Hematopoietic multipotent progenitor cell treated with erythropoietin and hydrocortisone succinate and interleukin-3 and kit ligand, for 4 days (in vitro differentiated cells): ENCODE results near the gene MSL1.
"Not testable (repeated sequence)": the region's sequence is repeated elsewhere in the genome, so short reads cannot be mapped to it uniquely, and the experiment has no call there.

ENCODE experiments used
- DNase-seq: peaks from one replicate; pipeline ENCODE4 v3.0.0-alpha.2; 2015

Gene MSL1

DNA sequence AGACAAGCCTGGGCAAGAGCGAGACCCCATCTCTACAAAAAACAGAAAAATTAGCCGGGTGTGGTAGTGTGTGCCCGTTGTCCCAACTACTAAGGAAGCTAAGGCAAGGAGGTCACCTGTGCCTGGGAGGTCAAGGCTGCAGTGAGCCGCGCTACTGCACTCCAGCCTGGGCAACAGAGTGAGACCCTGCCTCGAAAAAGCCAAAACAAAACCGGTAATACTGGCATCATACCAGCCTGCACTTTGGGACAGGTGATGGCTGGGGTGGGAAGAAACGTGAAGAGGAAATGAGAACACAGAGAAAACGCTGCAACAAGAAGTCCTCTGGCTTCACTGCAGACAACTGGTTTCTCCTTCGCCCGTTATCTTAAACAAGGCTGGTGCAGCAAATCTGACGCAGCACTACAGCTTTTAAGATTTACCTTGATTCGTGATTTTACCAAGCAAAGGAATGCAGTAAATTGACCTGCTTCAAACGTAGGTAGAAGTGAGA lies 17.8 kb downstream of the MSL1 start:
- no peak for DNase-seq

DNA sequence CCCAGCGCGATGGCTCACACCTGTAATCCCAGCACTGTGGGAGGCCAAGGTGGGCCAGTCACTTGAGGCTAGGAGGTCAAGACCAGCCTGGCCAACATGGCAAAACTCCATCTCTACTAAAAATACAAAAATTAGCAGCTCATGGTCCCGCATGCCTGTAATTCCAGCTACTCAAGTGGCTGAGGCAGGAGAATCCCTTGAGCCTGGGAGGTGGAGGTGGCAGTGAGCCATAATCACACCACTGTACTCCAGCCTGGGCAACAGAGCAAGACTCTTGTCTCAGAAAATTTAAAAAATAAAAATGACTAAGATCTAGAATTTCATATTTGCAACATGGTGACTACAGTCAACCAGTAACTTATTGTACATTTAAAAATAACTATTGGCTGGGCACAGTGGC lies 21.4 kb downstream of the MSL1 start:
- DNase-seq: not testable (repeated sequence)

DNA sequence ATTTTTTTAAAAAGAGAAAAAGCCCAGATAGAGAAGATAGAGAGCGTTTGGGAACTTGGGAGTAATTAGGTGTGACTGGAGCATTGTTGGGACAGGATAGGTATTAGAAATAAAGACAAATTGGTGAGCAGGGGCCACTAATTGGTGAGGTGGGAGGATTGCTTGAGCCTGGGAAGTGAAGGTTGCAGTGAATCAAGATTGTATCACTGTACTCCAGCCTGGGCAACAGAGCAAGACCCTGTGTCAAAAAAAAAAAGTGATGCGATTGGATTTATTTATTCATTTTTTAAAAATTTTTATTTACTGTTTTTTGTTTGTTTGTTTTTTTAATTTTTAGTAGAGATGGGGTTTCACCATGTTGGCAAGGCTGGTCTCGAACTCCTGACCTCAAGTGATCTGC lies 23.7 kb downstream of the MSL1 start:
- DNase-seq: no peak

DNA sequence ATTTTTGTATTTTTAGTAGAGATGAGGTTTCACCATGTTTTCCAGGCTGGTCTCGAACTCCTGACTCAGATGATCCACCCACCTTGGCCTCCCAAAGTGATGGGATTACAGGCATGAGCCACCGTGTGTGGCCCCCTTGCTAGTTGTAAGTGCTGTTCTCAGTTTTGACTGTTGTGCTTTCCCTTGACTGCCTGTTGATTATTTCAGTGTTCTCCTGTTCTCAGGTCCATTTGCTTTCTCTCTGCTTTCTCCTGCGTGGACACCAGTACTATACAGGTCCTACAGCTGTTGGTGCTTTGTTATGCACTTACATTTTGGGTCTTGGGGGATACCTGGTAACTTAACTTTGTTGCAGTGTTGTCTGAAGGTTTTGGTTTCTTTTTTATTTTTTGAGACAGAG lies 26.8 kb downstream of the MSL1 start:
- DNase-seq: no peak

DNA sequence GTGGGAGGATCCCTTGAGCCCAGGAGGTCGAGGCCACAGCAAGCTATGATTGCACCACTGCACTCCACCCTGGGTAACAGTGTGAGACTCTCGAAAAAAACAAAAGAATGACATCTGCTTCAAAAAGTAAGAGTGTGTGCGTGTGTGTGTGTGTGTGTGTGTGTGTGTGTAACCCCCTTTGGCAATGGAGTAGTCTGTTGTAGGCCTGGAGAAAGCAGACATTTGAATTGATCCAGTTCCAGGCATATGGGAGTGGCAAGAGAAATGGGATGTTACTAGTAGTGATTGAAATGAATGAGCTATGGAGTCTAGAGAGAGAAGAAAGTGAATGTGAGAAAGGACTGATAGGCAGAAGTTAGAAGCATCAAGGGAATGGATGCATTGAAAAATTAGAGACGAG lies 28.5 kb downstream of the MSL1 start:
- DNase-seq: no peak

DNA sequence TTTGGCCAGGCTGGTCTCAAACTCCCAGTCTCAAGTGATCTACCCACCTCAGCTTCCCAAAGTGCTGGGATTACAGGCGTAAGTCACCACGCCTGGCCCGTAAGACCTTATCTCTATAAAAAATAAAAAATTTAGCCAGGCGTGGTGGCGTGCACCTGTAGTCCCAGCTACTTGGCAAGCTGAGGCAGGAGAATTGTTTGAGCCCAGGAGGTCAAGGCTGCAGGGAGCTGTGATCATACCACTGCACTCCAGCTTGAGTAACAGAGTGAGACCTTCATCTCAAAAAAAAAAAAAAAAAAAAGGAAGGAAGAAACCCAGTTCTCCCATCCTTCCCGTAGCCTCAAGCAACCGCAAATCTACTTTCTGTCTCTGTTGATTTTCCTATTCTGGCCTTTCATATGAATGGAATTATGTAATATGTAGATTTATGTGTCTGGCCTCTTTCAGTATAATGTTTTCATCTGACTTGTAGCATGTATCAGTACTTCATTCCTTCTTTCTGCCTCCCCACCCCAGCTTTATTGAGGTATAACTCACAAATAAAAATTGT lies 29.7 kb downstream of the MSL1 start:
- peak; percentile 26 for DNase-seq

DNA sequence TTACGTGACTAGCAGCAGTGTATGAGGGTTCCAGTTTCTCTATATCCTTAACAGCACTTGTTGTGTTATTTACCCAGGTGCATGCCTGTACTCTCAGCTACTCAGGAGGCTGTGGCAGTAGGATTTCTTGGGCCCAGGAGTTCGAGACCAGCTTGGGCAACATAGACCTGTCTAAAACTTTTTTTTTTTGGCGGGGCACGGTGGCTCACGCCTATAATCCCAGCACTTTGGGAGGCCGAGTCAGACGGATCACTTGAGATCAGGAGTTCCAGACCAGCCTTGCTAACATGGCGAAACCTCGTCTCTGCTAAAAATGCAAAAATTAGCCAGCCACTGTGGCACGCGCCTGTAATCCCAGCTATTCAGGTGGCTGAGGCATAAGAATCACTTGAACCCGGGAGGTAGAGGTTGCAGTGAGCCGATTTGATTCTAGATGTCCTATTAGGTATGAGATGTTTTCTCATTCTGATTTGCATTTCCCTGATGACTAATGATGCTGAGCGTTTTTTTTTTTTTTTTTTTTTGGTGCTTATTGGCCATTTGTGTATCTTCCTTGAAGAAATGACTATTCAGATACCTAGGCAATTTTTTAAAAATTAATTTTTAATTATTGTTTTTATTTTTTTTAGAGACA lies 31.9 kb downstream of the MSL1 start:
- no peak for DNase-seq

DNA sequence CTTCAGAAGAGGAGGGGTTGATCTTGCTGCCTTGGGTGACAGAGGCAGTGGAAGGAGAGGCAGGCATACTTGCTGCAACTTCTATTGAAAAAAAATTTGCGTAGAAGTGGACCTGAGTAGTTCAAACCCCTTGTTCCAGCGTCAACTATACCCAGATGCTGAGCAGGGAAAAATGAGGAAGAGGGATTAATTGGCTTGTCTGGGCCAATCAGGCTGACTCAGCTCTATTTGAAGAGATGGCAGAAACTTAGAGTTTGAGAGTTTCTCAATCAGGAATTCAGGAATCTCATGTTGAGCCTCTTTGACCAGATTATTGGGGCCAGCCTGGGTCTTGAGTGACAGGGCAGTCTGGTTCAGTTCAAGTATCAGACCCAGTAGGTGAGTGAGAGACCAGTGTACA lies 36.2 kb downstream of the MSL1 start:
- no peak for DNase-seq

DNA sequence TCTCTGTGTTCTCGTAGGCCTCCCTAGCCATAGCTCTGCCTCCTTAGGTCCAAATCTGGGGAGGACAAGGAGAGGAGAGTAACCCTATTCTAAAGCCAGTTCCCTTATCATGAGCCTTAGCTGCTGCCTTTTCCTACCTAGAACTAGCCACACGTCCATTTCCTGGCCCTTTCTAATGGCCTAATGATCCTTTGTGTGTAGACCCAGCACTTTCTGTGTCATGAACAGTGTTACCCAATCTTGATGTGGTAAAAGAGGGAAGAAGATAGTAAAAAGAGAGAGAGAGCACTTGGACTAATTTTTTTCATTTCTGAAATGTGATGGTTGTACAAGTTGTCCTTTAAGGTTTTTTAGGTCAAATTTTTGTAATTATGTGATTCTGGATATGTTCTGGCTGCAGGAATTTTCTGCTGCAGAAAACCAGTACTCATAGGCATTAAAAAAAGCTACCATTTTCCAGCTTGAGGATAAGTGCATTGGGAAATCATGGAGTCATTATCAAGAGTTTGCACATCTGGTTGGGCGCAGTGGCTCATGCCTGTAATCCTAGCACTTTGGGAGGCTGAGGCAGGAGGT lies 36.8 kb downstream of the MSL1 start:
- peak; percentile 65 for DNase-seq

DNA sequence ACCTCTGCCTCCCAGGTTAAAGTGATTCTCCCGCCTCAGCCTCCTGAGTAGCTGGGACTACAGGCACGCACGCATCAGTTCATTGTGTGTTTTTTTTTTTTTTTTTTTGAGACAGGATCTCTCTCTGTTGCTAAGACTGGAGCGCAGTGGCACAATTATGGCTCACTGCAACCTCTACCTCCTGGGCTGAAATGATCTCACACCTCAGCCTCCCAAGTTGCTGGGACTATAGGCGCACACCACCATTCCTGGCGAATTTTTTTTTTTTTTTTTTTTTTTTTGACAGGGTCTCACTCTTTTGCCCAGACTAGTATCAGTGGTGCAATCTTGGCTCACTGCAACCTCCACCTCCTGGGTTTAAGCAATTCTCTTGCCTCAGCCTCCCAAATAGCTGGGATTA lies 37.7 kb downstream of the MSL1 start:
- DNase-seq: no peak

DNA sequence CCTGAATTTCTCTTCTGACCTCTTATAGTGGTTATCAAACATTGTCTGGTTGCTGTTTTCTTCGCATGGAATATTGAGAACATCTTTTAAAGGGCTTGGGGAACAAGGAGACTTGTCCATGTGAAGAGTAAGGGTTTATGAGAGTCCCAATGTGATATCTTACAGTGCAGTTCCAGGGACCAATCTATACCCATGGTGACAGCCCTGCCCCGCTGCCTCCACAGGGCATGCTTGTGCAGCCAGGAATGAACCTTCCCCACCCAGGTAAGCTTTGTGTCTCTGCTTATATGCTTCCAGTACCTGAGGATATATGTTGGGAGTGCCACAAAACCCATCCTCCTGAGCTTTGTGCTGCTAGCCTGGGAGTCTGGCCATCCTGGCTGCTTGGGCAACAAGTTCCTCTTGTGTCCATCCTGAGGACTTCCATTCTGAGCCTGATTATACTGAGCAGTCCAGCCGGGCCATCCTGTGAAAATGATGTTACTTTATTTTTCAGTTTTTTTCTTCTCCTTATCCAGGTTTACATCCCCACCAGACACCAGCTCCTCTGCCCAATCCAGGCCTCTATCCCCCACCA lies 46.0 kb downstream of the MSL1 start:
- DNase-seq: no peak

DNA sequence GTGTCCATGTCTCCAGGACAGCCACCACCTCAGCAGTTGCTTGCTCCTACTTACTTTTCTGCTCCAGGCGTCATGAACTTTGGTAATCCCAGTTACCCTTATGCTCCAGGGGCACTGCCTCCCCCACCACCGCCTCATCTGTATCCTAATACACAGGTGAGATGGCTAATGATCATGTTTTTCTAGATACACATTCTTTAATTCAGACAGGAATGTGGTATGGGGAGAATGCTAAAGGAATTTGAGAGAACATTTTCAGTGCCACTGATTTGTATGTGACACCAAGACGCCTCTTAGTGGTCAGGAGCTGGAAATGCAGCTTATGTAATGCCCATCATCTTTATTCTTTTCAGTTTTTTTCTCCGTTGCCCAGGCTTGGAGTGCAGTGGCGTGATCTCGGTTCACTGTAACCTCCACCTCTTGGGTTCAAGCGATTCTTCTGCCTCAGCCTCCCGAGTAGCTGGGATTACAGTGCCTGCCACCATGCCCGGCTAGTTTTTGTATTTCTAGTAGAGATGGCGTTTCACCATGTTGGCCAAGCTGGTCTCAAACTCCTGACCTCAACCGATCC lies 46.6 kb downstream of the MSL1 start:
- peak; percentile 82 for DNase-seq

DNA sequence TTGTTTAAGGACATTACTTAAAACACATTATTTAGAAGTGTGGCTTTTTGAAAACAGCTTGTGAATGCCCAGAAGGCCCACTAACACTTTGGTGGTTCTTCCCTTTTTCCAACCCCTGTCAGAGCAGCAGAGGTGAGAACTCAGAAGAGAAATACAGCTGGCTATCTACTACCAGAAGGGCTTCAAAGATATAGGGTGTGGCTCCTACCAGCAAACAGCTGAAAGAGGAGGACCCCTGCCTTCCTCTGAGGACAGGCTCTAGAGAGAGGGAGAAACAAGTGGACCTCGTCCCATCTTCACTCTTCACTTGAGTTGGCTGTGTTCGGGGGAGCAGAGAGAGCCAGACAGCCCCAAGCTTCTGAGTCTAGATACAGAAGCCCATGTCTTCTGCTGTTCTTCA lies 48.6 kb downstream of the MSL1 start:
- peak; percentile 50 for DNase-seq

DNA sequence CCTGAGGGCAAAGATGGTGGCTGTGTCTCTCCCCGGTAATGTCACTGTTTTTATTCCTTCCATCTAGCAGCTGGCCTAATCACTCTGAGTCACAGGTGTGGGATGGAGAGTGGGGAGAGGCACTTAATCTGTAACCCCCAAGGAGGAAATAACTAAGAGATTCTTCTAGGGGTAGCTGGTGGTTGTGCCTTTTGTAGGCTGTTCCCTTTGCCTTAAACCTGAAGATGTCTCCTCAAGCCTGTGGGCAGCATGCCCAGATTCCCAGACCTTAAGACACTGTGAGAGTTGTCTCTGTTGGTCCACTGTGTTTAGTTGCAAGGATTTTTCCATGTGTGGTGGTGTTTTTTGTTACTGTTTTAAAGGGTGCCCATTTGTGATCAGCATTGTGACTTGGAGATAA lies 50.0 kb downstream of the MSL1 start:
- DNase-seq: no peak

DNA sequence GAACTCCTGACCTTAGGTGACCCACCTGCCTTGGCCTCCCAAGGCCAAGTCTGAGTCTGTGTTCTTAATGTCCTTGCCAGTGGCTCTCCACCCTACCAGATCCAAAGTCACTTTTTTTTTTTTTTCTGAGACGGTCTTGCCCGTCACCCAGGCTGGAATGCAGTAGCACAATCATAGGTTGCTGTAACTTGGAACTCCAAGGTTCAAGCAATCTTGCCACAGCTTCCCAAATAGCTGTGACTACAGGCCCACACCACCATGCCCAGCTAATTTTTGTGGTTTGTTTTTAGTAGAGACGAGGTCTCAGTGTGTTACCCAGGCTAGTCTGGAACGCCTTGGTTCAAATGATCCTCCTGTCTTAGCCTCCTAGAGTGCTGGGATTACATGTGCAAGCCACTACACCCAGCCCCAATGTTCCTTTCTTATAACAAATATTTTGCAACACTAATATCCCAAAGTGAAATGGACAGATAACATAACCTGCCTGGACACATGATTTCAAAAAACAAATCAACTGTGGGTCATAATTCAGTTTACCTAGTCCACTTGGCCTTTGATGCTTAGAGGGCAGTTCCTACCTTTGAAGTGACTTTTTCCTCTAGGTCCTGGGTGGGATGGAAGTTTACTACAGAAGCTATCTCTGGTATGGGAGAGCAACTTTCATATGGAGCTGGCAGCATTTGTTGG lies 51.5 kb downstream of the MSL1 start:
- DNase-seq: no peak

DNA sequence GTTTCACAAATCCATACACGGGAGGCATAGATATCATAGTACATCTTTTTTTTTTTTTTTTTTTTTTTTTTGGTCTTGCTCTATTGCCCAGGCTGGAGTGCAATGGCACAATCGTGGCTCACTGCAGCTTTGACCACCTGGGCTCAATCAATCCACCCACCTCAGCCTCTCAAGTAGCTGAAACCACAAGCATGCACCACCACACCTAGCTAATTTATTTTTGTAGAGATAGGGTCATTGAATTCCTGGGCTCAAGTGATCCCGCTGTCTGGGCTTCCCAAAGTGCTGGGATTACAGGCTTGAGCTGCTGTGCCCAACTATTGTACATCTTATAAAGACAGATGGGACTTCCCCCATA lies 52.0 kb downstream of the MSL1 start:
- DNase-seq: no peak

DNA sequence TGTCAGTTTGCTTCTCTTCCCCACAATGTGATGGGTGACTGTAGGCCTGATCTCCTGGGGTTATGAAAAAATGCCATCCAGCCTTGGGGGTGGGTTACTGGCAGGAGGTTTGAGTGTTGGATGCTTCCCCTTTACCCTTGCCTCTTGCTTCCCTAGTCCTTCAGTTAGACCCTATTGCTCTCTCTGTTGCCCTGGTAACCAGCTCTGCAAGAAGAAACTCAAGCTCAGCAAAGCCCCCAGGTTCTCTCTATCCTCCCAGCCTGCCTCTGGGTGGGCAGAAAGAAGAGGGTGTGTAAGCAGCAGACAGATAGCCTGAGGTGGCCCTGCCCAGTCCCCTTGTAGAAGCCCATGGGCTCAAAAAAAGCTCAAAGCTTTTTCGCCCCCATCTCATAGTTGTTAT lies 52.7 kb downstream of the MSL1 start:
- DNase-seq: no peak

DNA sequence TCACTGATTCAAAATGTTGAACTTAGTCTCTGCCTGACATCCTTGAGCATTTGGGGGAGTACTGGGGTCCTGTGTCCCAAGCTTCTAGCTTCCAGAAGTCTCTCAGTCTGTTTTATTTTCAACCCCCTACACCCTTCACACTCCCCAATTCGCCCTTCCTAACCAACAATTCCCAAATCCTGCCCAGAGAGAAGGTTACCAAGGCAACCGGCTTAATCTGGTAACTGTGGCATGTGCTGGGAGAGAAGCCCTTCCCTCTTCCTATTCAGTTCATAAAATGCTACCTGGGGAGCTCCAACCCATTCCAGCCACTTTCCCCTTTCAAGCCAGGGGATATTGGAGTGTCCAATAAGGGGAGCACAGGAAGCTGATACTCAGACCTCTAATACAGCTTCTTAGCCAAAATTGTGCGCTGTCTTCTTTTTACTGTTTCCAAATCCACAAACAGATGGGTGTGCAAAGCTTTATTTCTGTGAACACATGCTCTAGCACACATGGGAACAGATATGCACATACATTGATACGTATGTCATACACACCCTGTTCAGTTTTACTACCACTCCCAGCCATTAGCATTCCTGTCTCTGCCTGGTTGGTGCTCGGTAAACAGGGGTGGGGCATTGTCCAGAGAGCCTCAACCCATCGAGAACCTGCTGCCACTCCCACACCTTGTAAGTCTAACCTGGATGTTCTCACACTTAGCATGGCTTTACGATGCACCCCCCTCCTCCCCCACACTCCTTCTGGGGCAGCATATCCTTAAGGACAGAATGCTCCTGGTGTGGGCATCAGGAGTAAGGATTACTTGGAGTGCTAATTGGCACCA lies 54.4 kb downstream of the MSL1 start:
- DNase-seq: no peak

DNA sequence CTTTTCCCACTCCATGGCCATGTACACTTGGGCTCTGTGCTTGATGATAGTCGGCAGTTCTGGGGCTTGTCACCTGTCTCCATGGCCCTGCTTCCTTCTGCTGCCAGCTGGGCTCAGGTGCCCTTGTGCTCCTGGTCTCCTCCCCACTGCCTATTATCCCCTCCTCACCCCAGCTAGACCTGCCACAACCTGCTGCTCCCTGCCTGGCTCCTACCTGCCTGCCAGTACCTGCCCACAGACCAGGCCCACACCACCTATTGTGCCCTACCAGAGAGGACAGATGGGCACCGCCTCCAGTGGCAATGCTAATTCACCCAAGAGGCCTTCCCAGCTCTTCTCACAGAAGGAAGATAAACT lies 55.0 kb downstream of the MSL1 start:
- DNase-seq: no peak

DNA sequence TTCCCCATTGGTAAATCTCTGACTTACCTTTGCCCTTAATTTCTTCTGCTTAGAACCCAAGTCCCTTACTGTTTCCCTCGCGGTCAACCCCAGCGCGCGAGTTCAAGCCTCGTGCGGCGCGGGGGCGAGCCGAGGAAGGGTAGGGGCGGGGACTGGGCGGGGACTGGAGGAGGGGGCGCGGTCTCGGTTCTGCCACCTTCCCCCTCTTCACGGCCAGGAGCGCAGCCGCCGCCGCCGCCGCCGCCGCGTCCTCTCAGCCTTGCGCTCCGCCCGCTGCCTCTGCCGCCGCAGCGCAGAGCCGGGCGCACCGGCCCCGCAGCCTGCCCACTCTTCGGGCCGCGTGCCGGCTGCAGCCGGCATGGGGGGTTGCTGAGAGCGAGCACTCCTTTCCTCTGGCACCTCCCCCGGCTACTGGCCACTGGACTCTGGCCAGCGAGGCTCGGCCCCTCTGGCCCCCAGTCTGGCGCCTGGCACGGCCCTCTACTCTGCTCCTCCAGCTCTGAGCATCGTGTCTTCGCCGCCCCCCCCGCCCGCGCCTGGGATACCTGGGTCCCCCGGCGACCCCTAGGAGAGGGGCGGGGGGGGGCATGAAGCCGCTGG lies 55.6 kb downstream of the MSL1 start, which contains the start of gene RAPGEFL1:
TSS of gene RAPGEFL1 (plus strand) at position 196 of the 600 bp plus-strand sequence. CDS start at position 588, 392 bp downstream.
- DNase-seq: peak; percentile 93

DNA sequence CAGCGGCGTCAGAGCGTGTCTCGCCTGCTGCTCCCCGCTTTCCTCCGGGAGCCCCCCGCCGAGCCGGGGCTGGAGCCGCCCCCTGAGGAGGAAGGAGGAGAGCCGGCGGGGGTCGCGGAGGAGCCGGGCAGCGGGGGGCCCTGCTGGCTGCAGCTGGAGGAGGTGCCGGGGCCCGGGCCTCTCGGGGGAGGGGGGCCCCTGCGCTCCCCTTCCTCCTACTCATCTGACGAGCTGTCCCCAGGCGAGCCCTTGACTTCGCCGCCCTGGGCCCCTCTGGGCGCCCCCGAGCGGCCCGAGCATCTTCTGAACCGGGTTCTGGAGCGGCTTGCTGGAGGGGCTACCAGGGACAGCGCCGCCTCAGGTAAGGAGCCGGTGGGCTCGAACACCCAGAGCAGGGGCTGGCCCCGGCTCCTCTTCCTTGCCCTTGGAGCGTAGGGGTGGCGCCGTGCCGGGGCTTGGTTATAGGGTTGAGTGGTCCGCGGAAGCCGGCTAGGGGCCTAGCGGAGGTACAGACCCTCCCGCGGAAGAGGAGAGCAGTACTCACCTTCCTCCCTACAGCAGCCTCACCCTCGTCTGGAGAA lies 56.3 kb downstream of the MSL1 start:
- no peak for DNase-seq

DNA sequence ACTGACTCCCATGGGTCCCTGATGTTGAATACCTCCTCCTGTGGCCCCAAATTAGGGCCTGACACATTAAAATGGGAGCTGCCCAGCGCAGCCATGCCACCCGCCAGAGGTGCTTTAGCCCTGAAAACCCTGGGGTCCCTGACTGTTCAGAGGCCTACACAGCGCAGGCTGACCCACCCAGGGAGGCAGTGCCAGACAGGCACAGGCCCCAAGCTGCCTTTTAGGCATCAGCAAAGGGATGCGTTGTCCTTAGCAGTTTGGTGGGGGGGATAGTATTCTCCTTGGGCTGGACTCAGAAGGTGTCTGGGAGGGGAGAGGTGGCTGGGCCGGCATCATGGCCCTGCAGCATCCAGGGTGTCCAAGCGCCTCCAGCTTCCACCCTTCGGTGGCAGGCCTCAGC lies 56.9 kb downstream of the MSL1 start:
- DNase-seq: no peak
